Epithelial cell of esophagus (primary cell): ENCODE measurements around the gene RTL3.

ENCODE experiments used
- DNase-seq: peaks from one replicate; pipeline ENCODE4 v3.0.0; 2010; ENCODE audit warnings: low read depth
- H3K4me3 ChIP-seq: 2 replicates; pipeline ENCODE4 v1.5.1; 2011; ENCODE audit warnings: mild to moderate bottlenecking, low read length, control low read depth
- TF ChIP-seq, protein P1 (sequence below): IDR thresholded peaks from 2 replicates; pipeline ENCODE4 v1.5.1; 2011; ENCODE audit warnings: low read depth, mild to moderate bottlenecking, low read length, control low read depth, inconsistent platforms; ENCODE audit not compliant: insufficient read depth; ENCODE audit errors: missing control alignments

The RTL3 gene

GRCh38 chrX:78658845-78659744 lies at the start of gene RTL3:
Gene RTL3, minus strand, starts transcription at chrX:78659328. Its CDS starts 908 bp downstream, at chrX:78658420.
- no peak within 1 kb of the TSS for H3K4me3 ChIP-seq
- TF ChIP-seq, protein P1, sequence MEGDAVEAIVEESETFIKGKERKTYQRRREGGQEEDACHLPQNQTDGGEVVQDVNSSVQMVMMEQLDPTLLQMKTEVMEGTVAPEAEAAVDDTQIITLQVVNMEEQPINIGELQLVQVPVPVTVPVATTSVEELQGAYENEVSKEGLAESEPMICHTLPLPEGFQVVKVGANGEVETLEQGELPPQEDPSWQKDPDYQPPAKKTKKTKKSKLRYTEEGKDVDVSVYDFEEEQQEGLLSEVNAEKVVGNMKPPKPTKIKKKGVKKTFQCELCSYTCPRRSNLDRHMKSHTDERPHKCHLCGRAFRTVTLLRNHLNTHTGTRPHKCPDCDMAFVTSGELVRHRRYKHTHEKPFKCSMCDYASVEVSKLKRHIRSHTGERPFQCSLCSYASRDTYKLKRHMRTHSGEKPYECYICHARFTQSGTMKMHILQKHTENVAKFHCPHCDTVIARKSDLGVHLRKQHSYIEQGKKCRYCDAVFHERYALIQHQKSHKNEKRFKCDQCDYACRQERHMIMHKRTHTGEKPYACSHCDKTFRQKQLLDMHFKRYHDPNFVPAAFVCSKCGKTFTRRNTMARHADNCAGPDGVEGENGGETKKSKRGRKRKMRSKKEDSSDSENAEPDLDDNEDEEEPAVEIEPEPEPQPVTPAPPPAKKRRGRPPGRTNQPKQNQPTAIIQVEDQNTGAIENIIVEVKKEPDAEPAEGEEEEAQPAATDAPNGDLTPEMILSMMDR, result no peak
- DNase-seq, result peak; percentile 0

DNA sequence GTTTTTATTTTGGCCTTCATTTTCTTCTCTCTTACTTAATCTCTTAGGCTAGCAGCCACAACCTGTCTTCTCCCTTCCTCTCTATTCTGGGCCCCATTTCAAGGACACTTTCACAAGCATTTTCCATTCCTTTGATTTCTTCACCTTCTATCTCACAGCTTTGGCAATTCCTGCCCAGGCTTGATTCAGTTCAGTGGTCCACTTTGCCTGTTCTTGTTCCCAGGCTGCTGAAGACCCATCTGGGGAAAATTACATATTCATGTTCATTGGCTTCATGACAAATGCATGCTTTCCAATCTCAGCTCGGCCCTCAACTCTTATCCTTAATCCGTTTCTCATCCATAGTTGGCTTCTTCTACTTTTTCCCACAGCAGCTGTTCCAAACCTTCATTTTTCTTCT lies 49.7 kb upstream of the RTL3 start:
- TF ChIP-seq, protein P1, result no peak
- peak; percentile 0 for DNase-seq
- no peak overlapping the region for H3K4me3 ChIP-seq

GRCh38 chrX:78708262-78708661 lies 49.1 kb upstream of the RTL3 start:
- peak; percentile 34 for DNase-seq
- TF ChIP-seq, protein P1, result peak; percentile 61
- H3K4me3 ChIP-seq, result no peak overlapping the region

DNA sequence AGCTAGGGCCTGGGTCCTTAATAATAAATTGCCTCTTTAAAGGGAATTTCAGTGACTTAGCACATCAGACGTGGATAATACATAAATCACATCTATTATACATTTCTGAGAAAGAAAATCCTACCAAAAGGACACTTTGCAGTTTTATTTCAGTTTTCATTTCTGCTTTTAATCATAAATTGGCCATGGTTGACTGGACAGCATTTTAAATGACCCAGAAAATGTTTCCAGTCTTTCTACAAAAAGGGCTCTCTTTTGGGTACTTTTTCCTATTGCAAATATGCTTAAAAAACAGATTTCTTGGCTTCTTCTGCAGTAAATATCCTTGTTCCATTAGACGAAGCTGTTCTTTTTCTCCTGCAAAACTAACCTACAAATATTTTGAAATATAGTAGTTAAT lies 46.9 kb upstream of the RTL3 start:
- TF ChIP-seq, protein P1, result no peak
- DNase-seq, result no peak
- H3K4me3 ChIP-seq, result no peak overlapping the region

- TF ChIP-seq, protein P1, result no peak
- no peak overlapping the region for H3K4me3 ChIP-seq
- DNase-seq, result no peak
These were observed 34.4 kb upstream of the RTL3 start for GRCh38 chrX:78693536-78693935.

DNA sequence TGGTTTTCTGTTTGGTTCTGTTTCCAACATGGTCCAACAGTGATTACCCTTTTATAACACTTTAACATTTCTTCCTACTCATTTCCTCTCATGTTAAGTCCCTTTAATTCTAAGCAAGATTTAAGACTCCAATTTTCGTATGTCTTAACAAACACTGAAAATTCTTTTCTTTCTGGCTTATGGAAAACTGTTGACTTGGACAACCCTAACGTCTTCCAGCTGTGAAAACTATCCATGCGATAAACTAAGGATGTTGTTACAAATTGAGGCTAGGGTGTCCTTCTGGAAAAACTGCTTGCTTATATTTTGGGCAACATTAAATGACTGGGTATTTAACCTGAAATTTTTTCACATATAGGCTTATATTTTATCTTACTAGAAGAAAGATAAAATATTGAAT lies 33.9 kb upstream of the RTL3 start:
- no peak overlapping the region for H3K4me3 ChIP-seq
- no peak for DNase-seq
- TF ChIP-seq, protein P1, result no peak
